DND-41 (cell line): Measurements from ENCODE around the gene MSL2.

Source experiments
- EZH2 ChIP-seq: IDR thresholded peaks from 3 replicates; pipeline ENCODE4 v1.6.1; 2012; ENCODE audit warnings: borderline replicate concordance, low read depth, mild to moderate bottlenecking, moderate library complexity, low read length, inconsistent platforms; ENCODE audit not compliant: severe bottlenecking
- TF ChIP-seq, protein P1 (sequence below): IDR thresholded peaks from 2 replicates; pipeline ENCODE4 v1.5.1; 2012; ENCODE audit warnings: borderline replicate concordance, low read length, moderate library complexity, mild to moderate bottlenecking; ENCODE audit not compliant: poor library complexity, severe bottlenecking; ENCODE audit errors: extremely low read depth

DNA sequence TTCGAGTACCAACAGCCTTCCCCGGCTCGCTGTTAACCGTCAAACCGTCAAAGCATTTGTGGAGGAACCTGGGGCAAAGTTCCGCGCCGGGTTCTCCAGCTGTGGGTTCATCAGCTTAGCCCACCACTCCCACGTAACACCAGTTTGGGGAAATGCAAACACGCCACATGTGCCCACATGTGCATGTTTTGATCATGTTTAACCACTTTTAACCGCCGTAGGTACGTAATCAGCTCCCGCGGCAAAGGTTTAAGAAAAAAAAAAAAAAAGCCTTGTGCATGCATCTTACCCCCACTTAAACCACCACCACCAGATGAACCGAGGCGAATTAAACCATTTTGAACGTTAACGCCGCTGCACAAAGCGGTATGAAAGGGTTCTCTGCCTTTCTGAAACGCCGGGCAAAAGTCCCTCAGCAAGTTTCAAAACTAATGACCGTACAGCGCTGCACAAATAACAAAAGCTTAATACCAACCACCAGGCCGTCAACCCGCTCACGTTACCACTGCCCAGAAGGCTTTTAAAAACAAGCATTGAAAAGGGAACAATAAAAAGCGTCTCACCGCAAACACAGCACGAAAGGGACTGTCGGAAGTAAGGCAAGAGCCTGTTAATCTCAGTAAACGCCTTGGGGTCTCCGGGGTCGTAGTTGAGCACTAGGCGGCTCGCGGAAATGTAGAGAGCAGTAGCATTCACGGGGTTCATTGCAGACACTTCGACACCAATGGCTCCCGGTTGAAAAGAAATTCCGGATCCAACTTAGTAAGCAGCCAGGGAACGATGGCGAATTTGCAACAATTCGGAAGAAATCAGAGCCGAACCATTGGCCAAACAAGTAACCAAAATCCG lies 1.5 kb downstream of the MSL2 start:
- TF ChIP-seq, protein P1, sequence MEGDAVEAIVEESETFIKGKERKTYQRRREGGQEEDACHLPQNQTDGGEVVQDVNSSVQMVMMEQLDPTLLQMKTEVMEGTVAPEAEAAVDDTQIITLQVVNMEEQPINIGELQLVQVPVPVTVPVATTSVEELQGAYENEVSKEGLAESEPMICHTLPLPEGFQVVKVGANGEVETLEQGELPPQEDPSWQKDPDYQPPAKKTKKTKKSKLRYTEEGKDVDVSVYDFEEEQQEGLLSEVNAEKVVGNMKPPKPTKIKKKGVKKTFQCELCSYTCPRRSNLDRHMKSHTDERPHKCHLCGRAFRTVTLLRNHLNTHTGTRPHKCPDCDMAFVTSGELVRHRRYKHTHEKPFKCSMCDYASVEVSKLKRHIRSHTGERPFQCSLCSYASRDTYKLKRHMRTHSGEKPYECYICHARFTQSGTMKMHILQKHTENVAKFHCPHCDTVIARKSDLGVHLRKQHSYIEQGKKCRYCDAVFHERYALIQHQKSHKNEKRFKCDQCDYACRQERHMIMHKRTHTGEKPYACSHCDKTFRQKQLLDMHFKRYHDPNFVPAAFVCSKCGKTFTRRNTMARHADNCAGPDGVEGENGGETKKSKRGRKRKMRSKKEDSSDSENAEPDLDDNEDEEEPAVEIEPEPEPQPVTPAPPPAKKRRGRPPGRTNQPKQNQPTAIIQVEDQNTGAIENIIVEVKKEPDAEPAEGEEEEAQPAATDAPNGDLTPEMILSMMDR: no peak
- TF ChIP-seq EZH2: no peak
